ENCODE data around the gene PRPSAP2. TPM values are rescaled to one million over a fixed set of nuclear protein-coding genes. Genes with fewer than 3 reads are reported as not detected.

Gene PRPSAP2
- total and polyA plus RNA-seq, 7 donors = 8.2 to 13.2 (median 10.2) TPM

- no peak for DNase-seq
- no peak overlapping the region for H3K27ac ChIP-seq
- no peaks in the 10 kb centered on the region for H3K9me3 ChIP-seq
- WGBS, 3 donors = 89 to 100% (median 95%) methylated on average over 7 of the region's 7 CpGs
- H3K4me1 ChIP-seq = peaks cover 7% of the 10 kb centered on the region
- no peaks in the 10 kb centered on the region for H3K27me3 ChIP-seq (ENCODE audit: insufficient read depth in 3 of 3, low read length in 2 of 3)
- H3K4me3 ChIP-seq = no peak overlapping the region
- no peak for TF ChIP-seq CTCF (IDR thresholded peaks at IDR 0.05)
- no peaks in the 10 kb centered on the region for H3K36me3 ChIP-seq (ENCODE audit: insufficient read depth in 1 of 2, low read depth in 1 of 2)
- intact Hi-C loops (cut with DNase I) = no loop called here
- no peak for ATAC-seq
These were observed 113.9 kb downstream of the PRPSAP2 start for GRCh38 chr17:18971801-18972200.

DNA sequence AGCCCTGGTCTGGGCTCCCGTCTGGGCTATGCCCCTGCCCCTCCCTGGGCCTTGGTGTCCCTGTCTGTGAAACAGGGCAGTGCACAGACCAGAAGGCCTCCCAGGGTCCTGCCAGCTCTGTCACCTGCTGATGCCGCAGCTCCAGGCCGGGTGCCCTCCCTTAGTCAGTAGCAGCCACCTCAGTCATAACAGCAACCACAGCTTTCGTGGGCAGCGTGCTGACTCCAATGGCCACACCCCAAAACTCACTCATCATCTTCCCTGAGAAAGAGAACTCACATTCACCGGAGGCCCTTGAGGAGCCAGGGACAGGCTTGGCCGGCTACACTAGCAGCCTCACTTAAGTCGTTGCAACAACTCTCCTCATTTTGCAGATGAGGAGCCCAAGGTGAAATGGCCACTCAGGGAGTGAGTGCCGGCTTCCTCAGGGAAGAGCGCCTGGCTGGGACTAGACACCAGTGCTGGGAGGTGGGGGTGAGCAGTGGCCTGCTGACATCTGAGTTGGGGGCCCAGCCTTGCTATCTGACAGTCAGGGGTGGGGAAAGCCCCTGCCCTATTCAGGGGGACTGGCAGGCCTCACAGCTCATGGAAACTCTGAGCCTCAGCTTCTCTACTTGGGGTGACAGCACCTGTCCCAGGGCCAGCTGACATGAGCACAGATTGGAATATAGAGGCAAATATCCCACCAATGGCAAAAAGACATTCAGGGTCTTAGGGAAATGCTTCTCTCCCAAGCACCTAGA lies 116.6 kb downstream of the PRPSAP2 start:
- 80 to 87% (median 84%) methylated on average over 10 of the region's 10 CpGs for WGBS, 3 donors

GRCh38 chr17:18975597-18975996 lies 117.7 kb downstream of the PRPSAP2 start:
- WGBS, 3 donors = 86 to 90% (median 89%) methylated on average over 13 of the region's 13 CpGs
- no peak overlapping the region for H3K4me3 ChIP-seq
- DNase-seq (no peak), ATAC-seq (no peak)
- no peaks in the 10 kb centered on the region for H3K27me3 ChIP-seq (ENCODE audit: insufficient read depth in 3 of 3, low read length in 2 of 3)
- H3K36me3 ChIP-seq (ENCODE audit: insufficient read depth in 1 of 2, low read depth in 1 of 2) = peaks cover 2 to 7% of the 10 kb centered on the region in 2 donors
- TF ChIP-seq CTCF (IDR thresholded peaks at IDR 0.05) = no peak
- no peak overlapping the region for H3K27ac ChIP-seq
- H3K4me1 ChIP-seq = no peaks in the 10 kb centered on the region
- intact Hi-C loops (cut with DNase I) = no loop called here
- H3K9me3 ChIP-seq = no peaks in the 10 kb centered on the region

More for the DNA sequence above, 116.6 kb downstream of the PRPSAP2 start:
- Histone ChIP-seq H3K27ac (no peak overlapping the region), H3K9me3 (no peaks in the 10 kb centered on the region), H3K27me3 (ENCODE audit: insufficient read depth in 3 of 3, low read length in 2 of 3) (no peaks in the 10 kb centered on the region), H3K36me3 (ENCODE audit: insufficient read depth in 1 of 2, low read depth in 1 of 2) (peaks cover 2 to 7% of the 10 kb centered on the region in 2 donors), H3K4me3 (no peak overlapping the region), H3K4me1 (no peaks in the 10 kb centered on the region)
- no peak for ATAC-seq
- intact Hi-C loops (cut with DNase I) = no loop called here
- no peak for TF ChIP-seq CTCF (IDR thresholded peaks at IDR 0.05)
- DNase-seq = no peak

GRCh38 chr17:18976201-18976600 lies 118.3 kb downstream of the PRPSAP2 start:
- DNase-seq = no peak

More at GRCh38 chr17:18976201-18976600, 118.3 kb downstream of the PRPSAP2 start:
- Histone ChIP-seq H3K36me3 (ENCODE audit: insufficient read depth in 1 of 2, low read depth in 1 of 2) (peaks cover 2 to 7% of the 10 kb centered on the region in 2 donors), H3K27ac (no peak overlapping the region), H3K4me3 (no peak overlapping the region), H3K27me3 (ENCODE audit: insufficient read depth in 3 of 3, low read length in 2 of 3) (no peaks in the 10 kb centered on the region), H3K4me1 (no peaks in the 10 kb centered on the region), H3K9me3 (no peaks in the 10 kb centered on the region)
- no peak for ATAC-seq
- no peak for TF ChIP-seq CTCF (IDR thresholded peaks at IDR 0.05)
- WGBS, 3 donors = 74 to 85% (median 76%) methylated on average over 4 of the region's 4 CpGs
- intact Hi-C loops (cut with DNase I) = no loop called here
